B cell (primary cell): ENCODE results near the gene PTH1R. TPM values are rescaled to one million over a fixed set of nuclear protein-coding genes. Genes with fewer than 3 reads are reported as not detected.

ENCODE experiments used
- ATAC-seq: fragments of 200-7000 bp; cut with Tn5 transposase; one replicate; pipeline ENCODE4 v1.10.0; 2021; ENCODE audit warnings: low read depth, mild to moderate bottlenecking, moderate number of reproducible peaks, moderate library complexity
- CTCF ChIA-PET: fragments of 350-600 bp; sonication (Branson Sonifier 250); formaldehyde crosslinking; loops from one replicate; lab custom pipeline; 2021; ENCODE audit warnings: antibody characterized with exemption, inconsistent platforms; lab: Charles Lee
- POLR2A ChIA-PET: fragments of 350-600 bp; sonication (Branson Sonifier 250); formaldehyde crosslinking; loops from one replicate; lab custom pipeline; 2021; ENCODE audit warnings: antibody characterized with exemption; lab: Charles Lee
- DNase-seq: peaks from one replicate; pipeline ENCODE4 v3.0.0; 2013
- H2AFZ ChIP-seq: 2 replicates; pipeline ENCODE4 v1.6.1; 2012; ENCODE audit warnings: mild to moderate bottlenecking, low read depth, low read length; ENCODE audit not compliant: insufficient read depth, poor library complexity, severe bottlenecking
- H3K27ac ChIP-seq, 2 donors: 1 replicate in 1 of 2; 2 replicates in 1 of 2; pipeline ENCODE4 v1.5.1; 2012 to 2013; ENCODE audit warnings: low read length in 2 of 2, mild to moderate bottlenecking in 2 of 2, moderate library complexity in 1 of 2
- H3K27me3 ChIP-seq, 4 experiments: fragments of 200-600 bp in 1 of 4; sonication (generic) in 1 of 4; replicated peaks in 1 of 4; 1 replicate in 2 of 4; 2 replicates in 2 of 4; pipeline versions ENCODE4 v1.6.1 to v1.7.0; 2013 to 2016; ENCODE audit warnings: low read length in 3 of 4, mild to moderate bottlenecking in 2 of 4, mixed read lengths in 1 of 4, moderate library complexity in 1 of 4; ENCODE audit not compliant: insufficient read depth in 4 of 4, control insufficient read depth in 3 of 4; ENCODE audit errors: control extremely low read depth in 1 of 4
- H3K36me3 ChIP-seq, 2 experiments: replicated peaks in 1 of 2; 1 replicate in 1 of 2; 2 replicates in 1 of 2; pipeline versions ENCODE4 v1.6.1 to v1.7.1; 2013; ENCODE audit warnings: low read length in 1 of 2; ENCODE audit not compliant: insufficient read depth in 2 of 2, control insufficient read depth in 1 of 2; ENCODE audit errors: control extremely low read depth in 1 of 2, extremely low read depth in 1 of 2
- H3K4me1 ChIP-seq, 2 donors: fragments of 200-600 bp in 1 of 2; sonication (generic) in 1 of 2; 1 replicate in 1 of 2; 2 replicates in 1 of 2; pipeline versions ENCODE4 v1.5.1 to v1.6.1; 2013 to 2017; ENCODE audit warnings: low read length in 2 of 2; ENCODE audit not compliant: control insufficient read depth in 2 of 2, insufficient read depth in 2 of 2
- H3K4me2 ChIP-seq: replicated peaks from 2 replicates; pipeline ENCODE3; 2012; ENCODE audit warnings: mild to moderate bottlenecking, low read depth, low read length; ENCODE audit not compliant: poor library complexity, severe bottlenecking
- H3K4me3 ChIP-seq, 5 experiments: fragments of 200-600 bp in 1 of 5; sonication (generic) in 1 of 5; 1 replicate in 3 of 5; 2 replicates in 2 of 5; pipeline versions ENCODE4 v1.5.1 to v1.7.0; 2011 to 2016; ENCODE audit warnings: low read length in 4 of 5, mild to moderate bottlenecking in 4 of 5, low read depth in 2 of 5, control low read depth in 1 of 5, moderate library complexity in 1 of 5; ENCODE audit not compliant: insufficient read depth in 1 of 5; ENCODE audit errors: control extremely low read depth in 1 of 5, extremely low read depth in 1 of 5
- H3K79me2 ChIP-seq: fragments of 200-600 bp; sonication (generic); one replicate; pipeline ENCODE4 v1.6.0; 2016; ENCODE audit warnings: low read length; ENCODE audit not compliant: control insufficient read depth, insufficient read depth
- H3K9ac ChIP-seq: fragments of 200-600 bp; sonication (generic); 2 replicates; pipeline ENCODE4 v1.6.1; 2017; ENCODE audit warnings: mild to moderate bottlenecking, low read length, moderate library complexity
- H3K9me3 ChIP-seq, 3 donors: one replicate each; pipeline versions ENCODE4 v1.6.1 to v1.7.1; 2013; ENCODE audit warnings: low read length in 2 of 3; ENCODE audit not compliant: control insufficient read depth in 2 of 3, insufficient read depth in 1 of 3; ENCODE audit errors: control extremely low read depth in 1 of 3
- H4K20me1 ChIP-seq: 2 replicates; pipeline ENCODE4 v1.6.0; 2012; ENCODE audit warnings: mild to moderate bottlenecking, low read length; ENCODE audit not compliant: insufficient read depth, control insufficient read depth, poor library complexity, severe bottlenecking
- H3K27ac Mint-ChIP-seq: one replicate; pipeline ENCODE4 v1.8.0; 2021; ENCODE audit warnings: mixed read lengths
- H3K27me3 Mint-ChIP-seq: one replicate; pipeline ENCODE4 v1.8.0; 2021; ENCODE audit warnings: mixed read lengths
- H3K4me1 Mint-ChIP-seq: one replicate; pipeline ENCODE4 v1.8.0; 2021; ENCODE audit warnings: mixed read lengths
- H3K4me3 Mint-ChIP-seq: one replicate; pipeline ENCODE4 v1.8.0; 2021; ENCODE audit warnings: mixed read lengths
- H3K9me3 Mint-ChIP-seq: one replicate; pipeline ENCODE4 v1.8.0; 2022; ENCODE audit warnings: mixed read lengths; ENCODE audit not compliant: insufficient read depth
- CTCF ChIP-seq: fragments of 200-600 bp; IDR thresholded peaks from one replicate; pipeline ENCODE4 v1.8.0; 2022; ENCODE audit warnings: antibody characterized with exemption, mild to moderate bottlenecking
- EZH2 ChIP-seq: IDR thresholded peaks from 2 replicates; pipeline ENCODE4 v1.6.1; 2012; ENCODE audit warnings: borderline replicate concordance, low read depth, mild to moderate bottlenecking, moderate library complexity, low read length; ENCODE audit not compliant: insufficient read depth, poor library complexity, severe bottlenecking
- WGBS: methylation state at CpG from one replicate; pipeline ENCODE4 v1.1.5; 2013; ENCODE audit warnings: missing lambda C conversion rate; ENCODE audit not compliant: insufficient coverage; 5-methylcytosine and 5-hydroxymethylcytosine counted together
- intact Hi-C: fragments of 100-400 bp; cut with micrococcal nuclease; formaldehyde crosslinking; loops from one replicate; pipeline ENCODE4 v1.10.0; 2022
- polyA plus RNA-seq: library from polyadenylated mRNA; depleted of rRNA; stranded (reverse); fragments of >200 nt; gene quantifications from 2 replicates; pipeline ENCODE4 v1.2.3, GENCODE V29; 2012
- total RNA-seq, 2 donors: library from RNA; stranded (reverse); fragments of 120-200 nt in 1 of 2; gene quantifications; 1 replicate in 1 of 2; 2 replicates in 1 of 2; pipeline versions ENCODE4 v1.2.3 to v1.2.4, GENCODE V29; 2013 to 2022

Gene PTH1R
- total and polyA plus RNA-seq, 2 donors (not counting 1 experiment from before 2014, with no cell fraction given): not detected

GRCh38 chr3:46921041-46921440 lies 43.5 kb downstream of the PTH1R start:
- H4K20me1 ChIP-seq: peaks cover 41% of the 10 kb centered on the region
- TF ChIP-seq EZH2: no peak
- peaks cover 30 to 32% of the 10 kb centered on the region in 2 donors for H3K4me1 ChIP-seq
- H3K27me3 ChIP-seq: no peaks in the 10 kb centered on the region
- H3K4me3 ChIP-seq: no peak overlapping the region
- intact Hi-C loops: loop anchor here (10.0 kb wide), 1 partner anchor 404 kb away; no protein-coding TSS in a partner anchor
- WGBS: 100% methylated on average over 1 of the region's 4 CpGs
- H3K27ac Mint-ChIP-seq: peak overlapping the region; percentile 6
- H3K27ac ChIP-seq: no peak overlapping the region
- ATAC-seq (no peak), DNase-seq (no peak)
- H3K9me3 Mint-ChIP-seq: peaks cover 3% of the 10 kb centered on the region
- ChIA-PET POLR2A (no interaction called here), CTCF (interaction anchor here (0.6 to 4.5 kb wide), 5 partner anchors 11 to 1369 kb away, joined by 3 to 22 read pairs (median 7); no protein-coding TSS in a partner anchor)
- no peaks in the 10 kb centered on the region for H3K27me3 Mint-ChIP-seq
- H3K9ac ChIP-seq: no peak overlapping the region
- H3K36me3 ChIP-seq: peaks cover 16 to 92% of the 10 kb centered on the region in 2 experiments
- no peak overlapping the region for H3K4me3 Mint-ChIP-seq
- H3K79me2 ChIP-seq: peaks cover 43% of the 10 kb centered on the region
- H3K9me3 ChIP-seq: peaks cover 0 to 3% (median 1%) of the 10 kb centered on the region in 3 donors
- H3K4me2 ChIP-seq: no peak overlapping the region
- H2AFZ ChIP-seq: no peak overlapping the region
- peaks cover 32% of the 10 kb centered on the region for H3K4me1 Mint-ChIP-seq

GRCh38 chr3:46921871-46922271 lies 44.4 kb downstream of the PTH1R start:
- no peak overlapping the region for H3K4me2 ChIP-seq
- WGBS: 96% methylated on average over 5 of the region's 7 CpGs
- ChIA-PET POLR2A (no interaction called here), CTCF (interaction anchor here (0.6 to 13.6 kb wide), 6 partner anchors 8 to 1368 kb away, joined by 3 to 146 read pairs (median 13); no protein-coding TSS in a partner anchor)
- H3K27ac ChIP-seq: no peak overlapping the region
- peaks cover 38 to 40% of the 10 kb centered on the region in 2 donors for H3K4me1 ChIP-seq
- Mint-ChIP-seq H3K27ac (no peak overlapping the region), H3K9me3 (peaks cover 3% of the 10 kb centered on the region), H3K4me3 (no peak overlapping the region), H3K4me1 (peaks cover 41% of the 10 kb centered on the region), H3K27me3 (no peaks in the 10 kb centered on the region)
- no peak for TF ChIP-seq EZH2
- TF ChIP-seq CTCF: no peak
- H2AFZ ChIP-seq: no peak overlapping the region
- peaks cover 41% of the 10 kb centered on the region for H4K20me1 ChIP-seq
- no peak overlapping the region for H3K4me3 ChIP-seq
- DNase-seq (no peak), ATAC-seq (no peak)
- no peaks in the 10 kb centered on the region for H3K27me3 ChIP-seq
- intact Hi-C loops: loop anchor here (10.0 kb wide), 1 partner anchor 403 kb away; no protein-coding TSS in a partner anchor
- H3K9me3 ChIP-seq: peaks cover 0 to 3% (median 1%) of the 10 kb centered on the region in 3 donors
- H3K9ac ChIP-seq: no peak overlapping the region
- H3K79me2 ChIP-seq: peaks cover 47% of the 10 kb centered on the region
- peaks cover 16 to 90% of the 10 kb centered on the region in 2 experiments for H3K36me3 ChIP-seq
